Epithelial cell of alveolus of lung (primary cell): ENCODE measurements around the gene COMMD3. TPM values are rescaled to one million over a fixed set of nuclear protein-coding genes. Genes with fewer than 3 reads are reported as not detected.

Source experiments
- total RNA-seq: library from RNA; depleted of rRNA; stranded (reverse); fragments of >200 nt; gene quantifications from 2 replicates; pipeline ENCODE4 v1.2.1, GENCODE V29; 2015

COMMD3 gene
- total RNA-seq = 36.3 and 37.3 TPM in 2 replicates

DNA sequence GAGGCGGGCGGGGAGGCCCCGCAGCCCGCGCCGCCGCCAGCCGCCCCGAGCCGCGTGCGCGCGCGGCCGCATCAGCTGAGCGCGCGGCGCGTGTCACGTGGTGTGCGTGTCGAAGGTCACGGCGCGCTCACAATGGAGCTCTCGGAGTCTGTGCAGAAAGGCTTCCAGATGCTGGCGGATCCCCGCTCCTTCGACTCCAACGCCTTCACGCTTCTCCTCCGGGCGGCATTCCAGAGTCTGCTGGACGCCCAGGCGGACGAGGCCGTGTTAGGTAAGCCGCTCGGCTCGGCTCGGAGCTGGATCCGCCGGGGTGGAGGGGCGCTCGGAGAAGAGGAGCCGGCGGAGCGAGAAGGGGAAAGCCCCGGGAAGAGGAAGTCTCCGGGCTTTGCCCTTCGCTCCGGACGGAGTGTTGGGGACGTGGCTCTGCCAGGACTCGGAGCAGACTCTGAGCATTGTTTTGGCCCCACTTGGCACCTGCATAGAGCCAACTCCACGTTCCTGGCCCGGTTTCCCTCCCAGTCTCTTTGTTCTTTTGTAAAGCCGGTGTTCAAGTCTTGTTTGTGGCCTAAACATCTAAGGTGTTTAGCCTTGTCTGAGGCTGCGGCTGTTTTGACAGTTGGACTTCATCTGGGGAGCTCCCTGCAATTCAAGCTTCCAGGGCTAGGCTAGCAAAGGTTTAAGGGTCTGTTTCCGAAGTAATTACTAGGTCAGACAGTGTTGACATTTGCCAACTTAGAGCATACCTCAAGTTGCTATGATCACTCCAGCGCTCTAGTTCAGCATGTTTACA is at the start of gene COMMD3:
TSS of gene COMMD3 (plus strand) at position 103 of the 790 bp plus-strand sequence. CDS start at position 133, 30 bp downstream.

GRCh38 chr10:22320591-22321155 is 4.5 kb downstream of the COMMD3 start, which contains the start of gene BMI1:
Gene BMI1 (plus strand): TSS chr10:22321099. CDS start chr10:22326450, 5,351 bp downstream.

GRCh38 chr10:22345301-22346095 is 29.3 kb downstream of the COMMD3 start, which contains the start of gene SPAG6:
Gene SPAG6 (plus strand): TSS chr10:22345496. CDS start chr10:22345612, 116 bp downstream.

Other genes starting within 250 kb of the COMMD3 start
- not detected in 2 replicates for gene EBLN1, start 98.4 kb upstream of the COMMD3 start, total RNA-seq
- 23.1 and 52.5 TPM in 2 replicates for gene BMI1, start 4.7 kb downstream of the COMMD3 start, total RNA-seq
- gene SPAG6, start 29.1 kb downstream of the COMMD3 start, total RNA-seq = not detected in 2 replicates